Endothelial cell of umbilical vein (primary cell): ENCODE measurements around the gene THAP3.

Experiments used
- CTCF ChIP-seq, 2 donors: IDR thresholded peaks; 1 replicate in 1 of 2; 2 replicates in 1 of 2; pipeline ENCODE4 v1.5.1; 2011; ENCODE audit warnings: low read length in 2 of 2, mild to moderate bottlenecking in 2 of 2, moderate library complexity in 2 of 2, control low read depth in 1 of 2, inconsistent platforms in 1 of 2, low read depth in 1 of 2; ENCODE audit not compliant: insufficient read depth in 1 of 2; ENCODE audit errors: extremely low read depth in 1 of 2
- POLR2A ChIP-seq: IDR thresholded peaks from 2 replicates; pipeline ENCODE4 v1.6.1; 2012; ENCODE audit warnings: low read depth, mild to moderate bottlenecking, control low read depth, low read length

- TF ChIP-seq CTCF (IDR thresholded peaks at IDR 0.05; ENCODE audit: extremely low read depth in 1 of 2, insufficient read depth in 1 of 2, low read depth in 1 of 2, low read length in 2 of 2), result no peak
- TF ChIP-seq POLR2A, result no peak
Measured at GRCh38 chr1:6587261-6588005, 37.2 kb upstream of the THAP3 start.
